CD14-positive monocyte (primary cell): ENCODE data around the gene SERPINA12. TPM values are rescaled to one million over a fixed set of nuclear protein-coding genes. Genes with fewer than 3 reads are reported as not detected.

Experiments used
- DNase-seq, 3 donors: peaks; one replicate each; pipeline ENCODE4 v3.0.0-alpha.2; 2011 to 2022
- H2AFZ ChIP-seq: 2 replicates; pipeline ENCODE4 v1.6.0; 2012; ENCODE audit warnings: mild to moderate bottlenecking, low read depth, low read length, inconsistent platforms; ENCODE audit not compliant: insufficient read depth, poor library complexity, severe bottlenecking
- H3K27ac ChIP-seq, 2 donors: 1 replicate in 1 of 2; 2 replicates in 1 of 2; pipeline ENCODE4 v1.5.1; 2012 to 2013; ENCODE audit warnings: low read length in 2 of 2, control low read depth in 1 of 2, inconsistent platforms in 1 of 2, low read depth in 1 of 2, mild to moderate bottlenecking in 1 of 2
- H3K27me3 ChIP-seq, 2 donors: one replicate each; pipeline versions ENCODE4 v1.6.0 to v1.6.1; 2011 to 2013; ENCODE audit warnings: low read length in 2 of 2; ENCODE audit not compliant: control insufficient read depth in 2 of 2, insufficient read depth in 2 of 2
- H3K36me3 ChIP-seq, 2 donors: replicated peaks in 1 of 2; 1 replicate in 1 of 2; 2 replicates in 1 of 2; pipeline versions ENCODE4 v1.5.1 to v1.6.1; 2012 to 2013; ENCODE audit warnings: low read length in 2 of 2, control low read depth in 1 of 2, inconsistent platforms in 1 of 2, mild to moderate bottlenecking in 1 of 2; ENCODE audit not compliant: insufficient read depth in 2 of 2, control insufficient read depth in 1 of 2
- H3K4me1 ChIP-seq, 2 donors: 1 replicate in 1 of 2; 2 replicates in 1 of 2; pipeline versions ENCODE4 v1.5.1 to v1.6.1; 2012 to 2013; ENCODE audit warnings: low read length in 2 of 2, control low read depth in 1 of 2, inconsistent platforms in 1 of 2, mild to moderate bottlenecking in 1 of 2, moderate library complexity in 1 of 2; ENCODE audit not compliant: insufficient read depth in 2 of 2, control insufficient read depth in 1 of 2
- H3K4me2 ChIP-seq: replicated peaks from 2 replicates; pipeline ENCODE3; 2012; ENCODE audit warnings: low read length, moderate library complexity, mild to moderate bottlenecking; ENCODE audit not compliant: poor library complexity, severe bottlenecking; ENCODE audit errors: extremely low read depth
- H3K4me3 ChIP-seq, 3 experiments: fragments of 200-600 bp in 1 of 3; sonication (generic) in 1 of 3; replicated peaks in 1 of 3; 1 replicate in 2 of 3; 2 replicates in 1 of 3; pipeline ENCODE4 v1.5.1; 2011 to 2013; ENCODE audit warnings: low read length in 3 of 3, mild to moderate bottlenecking in 3 of 3, control low read depth in 2 of 3, low read depth in 2 of 3, inconsistent platforms in 1 of 3, moderate library complexity in 1 of 3
- H3K79me2 ChIP-seq: 2 replicates; pipeline ENCODE4 v1.6.0; 2012; ENCODE audit warnings: mild to moderate bottlenecking, control low read depth, inconsistent platforms, low read length, moderate library complexity; ENCODE audit not compliant: insufficient read depth
- H3K9ac ChIP-seq: 2 replicates; pipeline ENCODE4 v1.6.0; 2017; ENCODE audit warnings: low read length, mild to moderate bottlenecking; ENCODE audit not compliant: insufficient read depth, poor library complexity, severe bottlenecking
- H3K9me3 ChIP-seq, 2 donors: replicated peaks in 1 of 2; 1 replicate in 1 of 2; 2 replicates in 1 of 2; pipeline versions ENCODE4 v1.5.1 to v1.6.1; 2012 to 2013; ENCODE audit warnings: low read length in 2 of 2, control low read depth in 1 of 2; ENCODE audit not compliant: control insufficient read depth in 1 of 2, insufficient read depth in 1 of 2
- H4K20me1 ChIP-seq: 2 replicates; pipeline ENCODE4 v1.6.0; 2012; ENCODE audit warnings: mild to moderate bottlenecking, low read length, control low read depth, moderate library complexity; ENCODE audit not compliant: insufficient read depth
- H3K27ac Mint-ChIP-seq, 7 donors: one replicate each; pipeline ENCODE4 v1.8.0; 2020; ENCODE audit warnings: mild to moderate bottlenecking in 7 of 7, mixed read lengths in 7 of 7, moderate library complexity in 6 of 7, inconsistent platforms in 2 of 7
- H3K27me3 Mint-ChIP-seq, 3 donors: one replicate each; pipeline ENCODE4 v1.8.0; 2021 to 2022; ENCODE audit warnings: low read depth in 3 of 3, mild to moderate bottlenecking in 3 of 3, mixed read lengths in 3 of 3, moderate library complexity in 3 of 3, inconsistent platforms in 1 of 3
- H3K36me3 Mint-ChIP-seq, 2 donors: one replicate each; pipeline ENCODE4 v1.8.0; 2020; ENCODE audit warnings: mixed read lengths in 2 of 2, inconsistent platforms in 1 of 2, mild to moderate bottlenecking in 1 of 2
- H3K4me1 Mint-ChIP-seq: one replicate; pipeline ENCODE4 v1.8.0; 2020; ENCODE audit warnings: mild to moderate bottlenecking, mixed read lengths
- H3K4me3 Mint-ChIP-seq, 2 donors: one replicate each; pipeline ENCODE4 v1.8.0; 2020; ENCODE audit warnings: mild to moderate bottlenecking in 2 of 2, mixed read lengths in 2 of 2, moderate library complexity in 1 of 2
- H3K9me3 Mint-ChIP-seq, 7 donors: one replicate each; pipeline ENCODE4 v1.8.0; 2020 to 2022; ENCODE audit warnings: mixed read lengths in 7 of 7, mild to moderate bottlenecking in 6 of 7, moderate library complexity in 6 of 7, inconsistent platforms in 2 of 7
- WGBS: methylation state at CpG from one replicate; pipeline ENCODE4 v1.1.5; 2013; ENCODE audit warnings: missing lambda C conversion rate; ENCODE audit not compliant: insufficient coverage; 5-methylcytosine and 5-hydroxymethylcytosine counted together
- intact Hi-C, 2 donors: fragments of 100-400 bp; cut with micrococcal nuclease; formaldehyde crosslinking; loops; one replicate each; pipeline versions ENCODE4 v1.15.0 to v1.15.1; 2023
- polyA plus RNA-seq, 3 donors: library from polyadenylated mRNA; depleted of rRNA in 1 of 3; unstranded in 2 of 3; stranded (reverse) in 1 of 3; fragments of 300-500 nt in 2 of 3; fragments of >200 nt in 1 of 3; fragmentation: Illumina TruSeq in 2 of 3; gene quantifications; 1 replicate in 2 of 3; 2 replicates in 1 of 3; pipeline ENCODE4 v1.2.3, GENCODE V29; 2012 to 2021
- TF ChIP-seq, protein P1 (sequence below): fragments of 200-600 bp; IDR thresholded peaks from one replicate; pipeline ENCODE4 v1.8.0; 2022; ENCODE audit warnings: antibody characterized with exemption, mild to moderate bottlenecking

Gene SERPINA12
- polyA plus RNA-seq, 3 donors = not detected

DNA sequence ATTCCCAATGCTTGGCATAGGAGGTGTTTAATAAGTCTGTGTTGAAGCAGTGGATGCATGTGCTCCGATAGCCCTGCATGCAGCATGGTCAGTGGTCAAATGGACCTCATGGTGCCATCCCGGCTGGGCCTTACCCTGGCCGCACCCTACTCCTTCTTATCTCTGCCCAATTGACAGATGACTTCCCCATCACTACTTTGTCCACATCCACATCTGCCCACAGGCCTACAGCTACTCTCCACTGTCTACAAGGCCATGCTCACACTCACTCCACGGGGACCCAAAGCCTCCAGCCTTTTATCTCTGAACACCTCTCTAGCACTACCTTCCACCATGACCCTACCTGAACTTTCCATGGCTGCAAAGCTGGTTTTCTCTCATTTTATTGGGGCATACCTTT is 68.1 kb downstream of the SERPINA12 start:
- Mint-ChIP-seq H3K27ac (no peak overlapping the region), H3K4me3 (no peak overlapping the region), H3K9me3 (peaks cover 0 to 7% (median 3%) of the 10 kb centered on the region in 7 donors), H3K36me3 (no peaks in the 10 kb centered on the region), H3K27me3 (peaks cover 11 to 13% (median 12%) of the 10 kb centered on the region in 3 donors), H3K4me1 (no peaks in the 10 kb centered on the region)
- TF ChIP-seq, protein P1, sequence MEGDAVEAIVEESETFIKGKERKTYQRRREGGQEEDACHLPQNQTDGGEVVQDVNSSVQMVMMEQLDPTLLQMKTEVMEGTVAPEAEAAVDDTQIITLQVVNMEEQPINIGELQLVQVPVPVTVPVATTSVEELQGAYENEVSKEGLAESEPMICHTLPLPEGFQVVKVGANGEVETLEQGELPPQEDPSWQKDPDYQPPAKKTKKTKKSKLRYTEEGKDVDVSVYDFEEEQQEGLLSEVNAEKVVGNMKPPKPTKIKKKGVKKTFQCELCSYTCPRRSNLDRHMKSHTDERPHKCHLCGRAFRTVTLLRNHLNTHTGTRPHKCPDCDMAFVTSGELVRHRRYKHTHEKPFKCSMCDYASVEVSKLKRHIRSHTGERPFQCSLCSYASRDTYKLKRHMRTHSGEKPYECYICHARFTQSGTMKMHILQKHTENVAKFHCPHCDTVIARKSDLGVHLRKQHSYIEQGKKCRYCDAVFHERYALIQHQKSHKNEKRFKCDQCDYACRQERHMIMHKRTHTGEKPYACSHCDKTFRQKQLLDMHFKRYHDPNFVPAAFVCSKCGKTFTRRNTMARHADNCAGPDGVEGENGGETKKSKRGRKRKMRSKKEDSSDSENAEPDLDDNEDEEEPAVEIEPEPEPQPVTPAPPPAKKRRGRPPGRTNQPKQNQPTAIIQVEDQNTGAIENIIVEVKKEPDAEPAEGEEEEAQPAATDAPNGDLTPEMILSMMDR = no peak
- H4K20me1 ChIP-seq = no peaks in the 10 kb centered on the region
- no peaks in the 10 kb centered on the region for H3K9me3 ChIP-seq
- H3K27me3 ChIP-seq = peaks cover 0 to 4% of the 10 kb centered on the region in 2 donors
- H3K79me2 ChIP-seq = no peaks in the 10 kb centered on the region
- H3K4me2 ChIP-seq = no peak overlapping the region
- H3K27ac ChIP-seq = no peak overlapping the region
- intact Hi-C loops = no loop called here
- 100% methylated on average over 2 of the region's 4 CpGs for WGBS
- H3K9ac ChIP-seq = no peak overlapping the region
- no peaks in the 10 kb centered on the region for H3K4me1 ChIP-seq
- H3K4me3 ChIP-seq = no peak overlapping the region
- DNase-seq = no peak
- H2AFZ ChIP-seq = no peak overlapping the region
- H3K36me3 ChIP-seq = no peaks in the 10 kb centered on the region

DNA sequence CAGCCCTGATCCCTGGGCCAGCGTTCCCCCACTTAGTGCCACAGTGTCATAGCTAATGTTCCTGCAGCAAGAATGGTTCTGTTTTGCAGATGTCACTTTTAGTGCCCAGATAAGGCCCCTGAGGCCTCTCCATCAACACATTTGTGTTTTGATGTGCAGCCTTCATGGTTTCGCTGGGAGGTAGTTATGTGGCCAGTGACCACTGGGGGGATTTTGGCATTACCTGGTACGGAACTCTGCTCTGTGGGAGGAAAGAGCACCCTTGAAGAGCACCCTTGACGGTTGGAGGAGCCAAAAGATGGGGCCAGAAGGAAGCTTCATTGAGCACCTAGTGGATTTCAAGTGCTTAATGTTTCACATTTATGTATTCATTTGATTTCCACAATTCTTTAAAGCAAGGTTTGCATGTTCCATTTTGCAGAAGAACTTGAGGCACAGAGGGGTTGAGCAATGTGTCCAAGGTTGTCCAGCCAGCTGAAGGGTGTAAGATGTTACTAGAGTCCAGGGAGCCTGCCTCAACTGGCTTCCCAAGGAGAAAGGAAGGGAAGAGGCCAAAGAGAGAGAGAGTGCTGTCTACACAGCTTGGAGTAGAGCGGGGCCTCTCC is 69.7 kb downstream of the SERPINA12 start:
- Mint-ChIP-seq H3K9me3 (peaks cover 0 to 7% (median 3%) of the 10 kb centered on the region in 7 donors), H3K27ac (no peak overlapping the region), H3K4me1 (no peaks in the 10 kb centered on the region), H3K36me3 (no peaks in the 10 kb centered on the region), H3K27me3 (peaks cover 13 to 25% (median 14%) of the 10 kb centered on the region in 3 donors), H3K4me3 (no peak overlapping the region)
- Histone ChIP-seq H4K20me1 (no peaks in the 10 kb centered on the region), H3K9ac (no peak overlapping the region), H3K36me3 (no peaks in the 10 kb centered on the region), H3K27me3 (peaks cover 4% of the 10 kb centered on the region in 2 donors), H3K27ac (no peak overlapping the region), H3K4me2 (no peak overlapping the region), H3K4me1 (no peaks in the 10 kb centered on the region), H2AFZ (no peak overlapping the region), H3K9me3 (no peaks in the 10 kb centered on the region), H3K4me3 (no peak overlapping the region), H3K79me2 (no peaks in the 10 kb centered on the region)
- no peak for DNase-seq
- intact Hi-C loops = no loop called here
- TF ChIP-seq, protein P1 = no peak
- WGBS = 100% methylated on average over 2 of the region's 5 CpGs

Other genes with a start within 250 kb of the SERPINA12 start
- gene SERPINA10, start 216.2 kb downstream of the SERPINA12 start, polyA plus RNA-seq = not detected
- not detected for gene SERPINA6, start 186.1 kb downstream of the SERPINA12 start, polyA plus RNA-seq
- under 1 TPM in 1 of 3 donors, not detected in 2; 0.09 TPM for gene SERPINA2, start 142.8 kb downstream of the SERPINA12 start, polyA plus RNA-seq
- 1,000 to 10,000 TPM; 1,278 to 2,075 (median 2,042) TPM for gene SERPINA1, start 120.9 kb downstream of the SERPINA12 start, polyA plus RNA-seq
- gene SERPINA11, start 56.7 kb downstream of the SERPINA12 start, polyA plus RNA-seq = not detected
- not detected for gene SERPINA9, start 33.3 kb downstream of the SERPINA12 start, polyA plus RNA-seq
- not detected for gene SERPINA4, start 52.0 kb upstream of the SERPINA12 start, polyA plus RNA-seq
- gene SERPINA5, start 72.0 kb upstream of the SERPINA12 start, polyA plus RNA-seq = not detected
- not detected for gene SERPINA3, start 102.9 kb upstream of the SERPINA12 start, polyA plus RNA-seq